Loucy (cell line): Measurements from ENCODE around the gene AMBRA1.
"Not testable (repeated sequence)": the region's sequence is repeated elsewhere in the genome, so short reads cannot be mapped to it uniquely, and the experiment has no call there.

Experiments used
- EZH2phosphoT487 ChIP-seq: fragments of 200-600 bp; IDR thresholded peaks from 2 replicates; pipeline ENCODE4 v1.6.1; 2018; ENCODE audit warnings: antibody characterized with exemption, mild to moderate bottlenecking, moderate library complexity, borderline replicate concordance
- TF ChIP-seq, protein P1 (sequence below): fragments of 200-600 bp; sonication (generic); conservative IDR thresholded peaks from 2 replicates; pipeline ENCODE4 v1.5.1; 2014; ENCODE audit warnings: mild to moderate bottlenecking, antibody characterized with exemption, low read length

DNA sequence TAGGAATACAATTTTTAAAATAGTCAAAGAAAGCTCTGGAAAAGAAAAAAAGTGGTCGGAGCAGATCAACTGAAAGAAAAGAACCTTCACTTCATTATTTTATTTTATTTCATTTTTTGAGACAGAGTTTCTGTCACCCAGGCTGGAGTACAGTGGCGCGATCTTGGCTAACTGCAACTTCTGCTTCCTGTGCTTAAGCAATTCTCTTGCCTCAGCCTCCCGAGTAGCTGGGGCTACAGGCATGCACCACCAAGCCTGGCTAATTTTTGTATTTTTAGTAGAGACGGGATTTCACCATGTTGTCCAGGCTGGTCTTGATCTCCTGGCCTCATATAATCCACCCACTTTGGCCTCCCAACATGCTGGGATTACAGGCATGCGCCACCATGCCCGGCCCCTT lies 74.9 kb downstream of the AMBRA1 start:
- TF ChIP-seq, protein P1, sequence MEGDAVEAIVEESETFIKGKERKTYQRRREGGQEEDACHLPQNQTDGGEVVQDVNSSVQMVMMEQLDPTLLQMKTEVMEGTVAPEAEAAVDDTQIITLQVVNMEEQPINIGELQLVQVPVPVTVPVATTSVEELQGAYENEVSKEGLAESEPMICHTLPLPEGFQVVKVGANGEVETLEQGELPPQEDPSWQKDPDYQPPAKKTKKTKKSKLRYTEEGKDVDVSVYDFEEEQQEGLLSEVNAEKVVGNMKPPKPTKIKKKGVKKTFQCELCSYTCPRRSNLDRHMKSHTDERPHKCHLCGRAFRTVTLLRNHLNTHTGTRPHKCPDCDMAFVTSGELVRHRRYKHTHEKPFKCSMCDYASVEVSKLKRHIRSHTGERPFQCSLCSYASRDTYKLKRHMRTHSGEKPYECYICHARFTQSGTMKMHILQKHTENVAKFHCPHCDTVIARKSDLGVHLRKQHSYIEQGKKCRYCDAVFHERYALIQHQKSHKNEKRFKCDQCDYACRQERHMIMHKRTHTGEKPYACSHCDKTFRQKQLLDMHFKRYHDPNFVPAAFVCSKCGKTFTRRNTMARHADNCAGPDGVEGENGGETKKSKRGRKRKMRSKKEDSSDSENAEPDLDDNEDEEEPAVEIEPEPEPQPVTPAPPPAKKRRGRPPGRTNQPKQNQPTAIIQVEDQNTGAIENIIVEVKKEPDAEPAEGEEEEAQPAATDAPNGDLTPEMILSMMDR = not testable (repeated sequence)
- TF ChIP-seq EZH2phosphoT487 = not testable (repeated sequence)
